Activated CD4-positive, alpha-beta T cell treated with anti-CD3 and anti-CD28 coated beads for 36 hours (primary cell): ENCODE data around the gene PTPRG. TPM values are rescaled to one million over a fixed set of nuclear protein-coding genes. Genes with fewer than 3 reads are reported as not detected.

ENCODE experiments used
- ATAC-seq: fragments of 200-7000 bp; cut with Tn5 transposase; one replicate; pipeline ENCODE4 v1.10.0; 2021; ENCODE audit warnings: mild to moderate bottlenecking, moderate library complexity
- CTCF ChIA-PET: fragments of 350-600 bp; sonication (Branson Sonifier 250); formaldehyde crosslinking; loops from one replicate; lab custom pipeline; 2021; ENCODE audit warnings: antibody characterized with exemption; lab: Charles Lee
- POLR2A ChIA-PET: fragments of 350-600 bp; sonication (Branson Sonifier 250); formaldehyde crosslinking; loops from one replicate; lab custom pipeline; 2021; ENCODE audit warnings: antibody characterized with exemption, inconsistent platforms; lab: Charles Lee
- DNase-seq: peaks from one replicate; pipeline ENCODE4 v3.0.0-alpha.2; 2020
- H3K27ac Mint-ChIP-seq: one replicate; pipeline ENCODE4 v1.8.0; 2021; ENCODE audit warnings: mixed read lengths
- H3K27me3 Mint-ChIP-seq: one replicate; pipeline ENCODE4 v1.8.0; 2021; ENCODE audit warnings: mixed read lengths
- H3K36me3 Mint-ChIP-seq: one replicate; pipeline ENCODE4 v1.8.0; 2021; ENCODE audit warnings: low read depth, mixed read lengths
- H3K4me1 Mint-ChIP-seq: one replicate; pipeline ENCODE4 v1.8.0; 2021; ENCODE audit warnings: mixed read lengths
- H3K4me3 Mint-ChIP-seq: one replicate; pipeline ENCODE4 v1.8.0; 2021; ENCODE audit warnings: mild to moderate bottlenecking, moderate library complexity, mixed read lengths
- H3K9me3 Mint-ChIP-seq: one replicate; pipeline ENCODE4 v1.8.0; 2021; ENCODE audit warnings: low read depth, mixed read lengths
- intact Hi-C, 2 experiments: fragments of 100-400 bp; cut with DNase I in 1 of 2; cut with micrococcal nuclease in 1 of 2; formaldehyde crosslinking; loops; one replicate each; pipeline versions ENCODE4 v1.14.2 to v1.15.1; 2022 to 2024; cut with DNase I, micrococcal nuclease
- total RNA-seq, 2 experiments: library from RNA; stranded (reverse); gene quantifications; one replicate each; pipeline ENCODE4 v1.2.3, GENCODE V29; 2021

The PTPRG gene
- total RNA-seq, 2 experiments from 2014 or later = 0.32 to 0.33 TPM

DNA sequence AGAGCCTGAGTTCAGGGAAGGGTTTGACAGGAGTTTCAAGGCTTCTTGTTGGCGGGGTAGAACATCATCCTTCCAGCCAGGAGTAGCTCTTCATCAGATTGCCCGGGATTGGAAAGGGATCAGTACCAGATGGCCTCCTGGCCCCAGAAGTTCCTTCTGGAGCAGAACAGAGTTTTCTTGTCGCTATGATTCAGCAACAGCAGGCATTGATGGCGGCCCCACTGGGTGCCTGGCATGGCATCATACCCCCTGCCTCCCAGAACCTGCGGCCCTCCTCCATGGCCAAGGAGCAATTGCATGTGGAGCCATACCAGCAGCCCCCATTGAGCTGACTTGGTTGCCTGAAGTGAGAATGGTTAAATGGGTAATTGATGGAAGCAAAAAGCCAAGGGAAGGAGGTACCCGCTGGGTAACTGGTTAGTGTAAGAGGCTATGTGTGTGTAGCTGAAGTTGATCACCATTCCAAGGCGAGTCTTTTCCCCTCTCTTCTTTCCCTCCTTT, 305.6 kb downstream of the PTPRG start:
- H3K4me1 Mint-ChIP-seq = no peaks in the 10 kb centered on the region
- no peaks in the 10 kb centered on the region for H3K9me3 Mint-ChIP-seq
- peaks cover 5% of the 10 kb centered on the region for H3K27me3 Mint-ChIP-seq
- DNase-seq = no peak
- no peak overlapping the region for H3K4me3 Mint-ChIP-seq
- intact Hi-C loops = no loop called here
- H3K36me3 Mint-ChIP-seq = no peaks in the 10 kb centered on the region
- ChIA-PET CTCF (no interaction called here), POLR2A (no interaction called here)
- no peak for ATAC-seq
- H3K27ac Mint-ChIP-seq = no peak overlapping the region

DNA sequence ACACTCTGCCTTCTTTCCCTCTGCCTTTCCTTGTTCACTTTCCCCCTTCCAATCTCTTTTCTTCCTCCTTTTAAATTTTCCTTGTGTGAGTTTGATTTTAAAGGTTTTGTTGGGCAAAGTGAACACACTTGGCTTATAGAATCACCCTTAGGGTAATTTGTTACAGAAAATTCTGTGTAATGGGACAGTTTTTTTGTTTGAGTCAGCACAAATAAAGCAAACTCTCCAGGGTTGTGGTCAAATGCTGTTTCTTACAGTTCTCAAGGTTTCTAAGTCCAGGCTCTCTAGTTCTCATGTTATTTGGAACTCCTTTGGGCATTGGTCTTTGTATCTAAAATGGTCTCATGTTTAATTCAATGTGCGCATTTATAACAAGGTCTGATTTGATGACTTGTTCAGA, 307.1 kb downstream of the PTPRG start:
- Mint-ChIP-seq H3K27me3 (peaks cover 5% of the 10 kb centered on the region), H3K4me1 (no peaks in the 10 kb centered on the region), H3K4me3 (no peak overlapping the region), H3K36me3 (no peaks in the 10 kb centered on the region), H3K27ac (no peak overlapping the region), H3K9me3 (no peaks in the 10 kb centered on the region)
- POLR2A ChIA-PET = no interaction called here
- ATAC-seq (no peak), DNase-seq (no peak)
- intact Hi-C loops = no loop called here
- CTCF ChIA-PET = no interaction called here

DNA sequence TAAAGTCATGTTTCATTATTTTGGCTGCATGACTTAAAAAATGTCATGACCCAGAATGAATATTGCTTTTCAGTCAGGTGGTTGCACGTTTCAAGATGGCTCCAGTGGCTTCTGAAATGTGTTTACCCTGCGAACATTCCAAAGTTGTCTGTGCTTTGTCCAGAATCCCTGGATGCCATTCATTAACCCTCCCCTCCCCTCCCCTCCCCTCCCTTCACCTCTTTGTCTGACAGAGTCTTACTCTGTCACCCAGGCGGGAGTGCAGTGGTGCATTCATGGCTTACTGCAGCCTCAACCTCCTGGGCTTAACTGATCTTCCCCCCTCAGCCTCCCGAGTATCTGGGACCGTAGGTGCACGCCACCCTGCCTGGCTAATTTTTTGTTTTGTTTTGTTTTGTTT, 308.0 kb downstream of the PTPRG start:
- no peaks in the 10 kb centered on the region for H3K36me3 Mint-ChIP-seq

DNA sequence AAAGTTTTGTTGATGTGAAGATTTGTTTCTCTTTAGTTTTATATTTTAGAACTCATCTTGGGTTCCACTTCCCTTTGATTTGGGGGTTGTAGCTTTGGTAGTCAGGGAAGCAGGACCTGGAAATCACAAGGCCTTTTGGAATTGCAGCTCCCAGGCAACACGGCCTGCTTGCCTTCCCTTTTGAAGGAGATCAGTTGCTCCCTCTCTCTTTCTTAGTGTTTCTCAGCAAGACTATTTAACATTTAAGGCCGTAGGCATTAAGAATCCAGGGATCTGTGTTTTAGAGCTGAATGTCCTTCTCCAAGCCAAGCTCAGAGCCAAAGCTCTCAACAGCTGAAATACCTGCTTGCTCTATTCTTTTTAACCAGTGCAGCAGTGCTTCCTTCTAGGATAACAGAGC, 310.3 kb downstream of the PTPRG start:
- no peaks in the 10 kb centered on the region for H3K9me3 Mint-ChIP-seq
- H3K4me3 Mint-ChIP-seq = no peak overlapping the region
- peaks cover 7% of the 10 kb centered on the region for H3K27me3 Mint-ChIP-seq
- no peaks in the 10 kb centered on the region for H3K4me1 Mint-ChIP-seq
- H3K36me3 Mint-ChIP-seq = no peaks in the 10 kb centered on the region
- H3K27ac Mint-ChIP-seq = no peak overlapping the region
- CTCF ChIA-PET = no interaction called here
- DNase-seq = no peak
- POLR2A ChIA-PET = no interaction called here
- intact Hi-C loops = no loop called here
- ATAC-seq = no peak

More for the DNA sequence above, 308.0 kb downstream of the PTPRG start:
- no peak overlapping the region for H3K27ac Mint-ChIP-seq
- peaks cover 7% of the 10 kb centered on the region for H3K27me3 Mint-ChIP-seq
- intact Hi-C loops = no loop called here
- no peaks in the 10 kb centered on the region for H3K9me3 Mint-ChIP-seq
- ChIA-PET CTCF (no interaction called here), POLR2A (no interaction called here)
- ATAC-seq = no peak
- no peak overlapping the region for H3K4me3 Mint-ChIP-seq
- no peak for DNase-seq
- no peaks in the 10 kb centered on the region for H3K4me1 Mint-ChIP-seq

GRCh38 chr3:61872077-61872706, 310.8 kb downstream of the PTPRG start:
- no peak for DNase-seq
- Mint-ChIP-seq H3K4me1 (no peaks in the 10 kb centered on the region), H3K9me3 (no peaks in the 10 kb centered on the region), H3K4me3 (no peak overlapping the region), H3K36me3 (no peaks in the 10 kb centered on the region), H3K27ac (no peak overlapping the region), H3K27me3 (peaks cover 7% of the 10 kb centered on the region)
- intact Hi-C loops = no loop called here
- POLR2A ChIA-PET = no interaction called here
- no peak for ATAC-seq
- CTCF ChIA-PET = no interaction called here

DNA sequence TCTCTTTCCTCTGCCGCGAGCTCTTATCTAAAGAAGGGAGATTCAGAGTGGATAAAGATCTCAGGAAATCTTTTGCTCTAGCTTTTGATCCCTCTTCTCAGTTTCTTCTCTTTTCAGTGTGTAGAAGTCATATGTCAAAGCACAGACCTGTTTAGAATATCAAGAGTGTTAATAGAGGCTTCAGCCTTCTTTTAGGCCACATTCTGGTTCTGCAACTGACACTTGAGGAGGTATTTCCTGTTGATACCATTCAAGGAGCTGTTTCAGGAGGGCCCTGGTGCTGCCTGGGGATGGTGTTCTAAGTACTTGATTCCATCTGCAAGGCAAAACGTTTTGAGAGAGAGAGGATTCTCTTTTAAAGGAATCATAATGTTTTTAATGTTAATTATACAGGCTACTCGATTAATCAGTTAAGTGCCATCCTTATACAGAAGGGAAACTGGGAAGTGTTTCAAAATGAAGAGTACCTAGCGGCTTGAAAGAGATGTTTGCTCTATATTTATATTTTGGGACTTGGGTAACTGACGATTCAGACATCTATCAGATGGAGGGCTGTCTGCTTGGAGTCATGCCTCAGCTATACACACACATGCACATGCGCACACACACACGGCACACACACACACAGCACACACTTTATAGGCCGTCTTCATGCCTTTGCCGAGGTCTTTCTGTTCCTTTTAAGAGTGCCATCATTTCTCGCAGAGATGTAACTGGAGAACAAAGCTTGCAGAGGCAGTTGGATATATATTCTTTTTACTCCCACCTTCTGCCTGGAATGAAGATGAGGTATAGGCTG, 313.9 kb downstream of the PTPRG start:
- Mint-ChIP-seq H3K36me3 (no peaks in the 10 kb centered on the region), H3K27ac (no peak overlapping the region), H3K9me3 (no peaks in the 10 kb centered on the region), H3K27me3 (peaks cover 13% of the 10 kb centered on the region), H3K4me1 (no peaks in the 10 kb centered on the region), H3K4me3 (no peak overlapping the region)
- ChIA-PET CTCF (no interaction called here), POLR2A (no interaction called here)
- ATAC-seq (no peak), DNase-seq (no peak)
- intact Hi-C loops = no loop called here

GRCh38 chr3:61875976-61876671, 314.8 kb downstream of the PTPRG start:
- POLR2A ChIA-PET = no interaction called here
- Mint-ChIP-seq H3K4me1 (no peaks in the 10 kb centered on the region), H3K9me3 (no peaks in the 10 kb centered on the region), H3K36me3 (no peaks in the 10 kb centered on the region), H3K27me3 (peaks cover 11% of the 10 kb centered on the region), H3K27ac (no peak overlapping the region), H3K4me3 (no peak overlapping the region)
- intact Hi-C loops = no loop called here
- no peak for DNase-seq
- CTCF ChIA-PET = no interaction called here
- ATAC-seq = no peak

DNA sequence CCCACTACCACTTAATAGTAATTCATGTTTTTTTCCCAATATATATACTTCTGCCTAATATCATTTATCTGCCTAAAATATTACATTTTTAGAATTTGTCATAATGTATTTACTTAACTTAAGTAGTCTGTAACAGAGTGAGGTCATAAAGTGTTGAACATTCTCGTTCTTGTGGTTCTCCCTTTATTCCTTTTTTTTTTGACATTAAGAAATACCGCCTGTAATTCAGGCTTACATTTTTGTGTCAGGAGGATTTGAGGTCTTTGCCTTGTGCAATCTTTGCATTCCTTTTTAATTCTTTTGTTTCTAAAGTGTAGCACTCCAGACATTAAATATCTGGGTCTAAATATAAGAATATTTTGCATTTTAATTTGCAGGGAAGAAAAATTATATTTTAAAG, 315.4 kb downstream of the PTPRG start:
- H3K27ac Mint-ChIP-seq = no peak overlapping the region
- CTCF ChIA-PET = no interaction called here
- H3K4me1 Mint-ChIP-seq = no peaks in the 10 kb centered on the region
- no peak overlapping the region for H3K4me3 Mint-ChIP-seq
- DNase-seq = no peak
- POLR2A ChIA-PET = no interaction called here
- H3K27me3 Mint-ChIP-seq = peaks cover 8% of the 10 kb centered on the region
- intact Hi-C loops = no loop called here
- no peaks in the 10 kb centered on the region for H3K9me3 Mint-ChIP-seq
- ATAC-seq = no peak
- no peaks in the 10 kb centered on the region for H3K36me3 Mint-ChIP-seq

GRCh38 chr3:61877359-61878138, 316.2 kb downstream of the PTPRG start:
- Mint-ChIP-seq H3K9me3 (no peaks in the 10 kb centered on the region), H3K27ac (no peak overlapping the region), H3K4me3 (no peak overlapping the region), H3K4me1 (no peaks in the 10 kb centered on the region), H3K36me3 (no peaks in the 10 kb centered on the region), H3K27me3 (peaks cover 8% of the 10 kb centered on the region)
- ATAC-seq = no peak
- intact Hi-C loops = no loop called here
- CTCF ChIA-PET = no interaction called here
- DNase-seq = no peak
- POLR2A ChIA-PET = no interaction called here

- intact Hi-C loops = no loop called here
- H3K27ac Mint-ChIP-seq = no peak overlapping the region
- no peak overlapping the region for H3K4me3 Mint-ChIP-seq
- DNase-seq = no peak
- POLR2A ChIA-PET = no interaction called here
- H3K4me1 Mint-ChIP-seq = no peaks in the 10 kb centered on the region
- H3K36me3 Mint-ChIP-seq = no peaks in the 10 kb centered on the region
- H3K9me3 Mint-ChIP-seq = no peaks in the 10 kb centered on the region
- H3K27me3 Mint-ChIP-seq = peaks cover 7% of the 10 kb centered on the region
- no peak for ATAC-seq
- CTCF ChIA-PET = no interaction called here
These were observed 320.9 kb downstream of the PTPRG start for GRCh38 chr3:61882253-61882652.

DNA sequence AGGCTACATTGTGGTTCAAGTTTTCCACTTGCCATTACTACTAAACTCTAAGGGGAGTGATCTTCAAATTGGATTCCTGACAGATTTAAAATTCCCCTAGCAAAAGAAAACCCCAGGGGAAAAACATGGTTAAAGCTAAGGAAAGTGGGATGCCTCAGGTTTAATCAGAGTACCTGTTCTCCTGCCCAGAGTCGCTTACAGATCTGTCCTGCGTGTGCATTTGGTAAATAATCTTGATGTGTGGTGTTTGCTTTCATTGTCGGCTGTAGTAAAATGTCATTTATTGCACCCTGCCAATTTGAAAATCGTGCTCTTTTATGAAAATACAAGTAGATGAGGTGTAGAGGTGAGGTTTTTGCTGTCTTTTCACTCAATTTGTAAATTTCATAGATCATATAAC, 323.4 kb downstream of the PTPRG start:
- Mint-ChIP-seq H3K36me3 (no peaks in the 10 kb centered on the region), H3K4me3 (no peak overlapping the region), H3K27ac (no peak overlapping the region), H3K9me3 (no peaks in the 10 kb centered on the region), H3K27me3 (peaks cover 2% of the 10 kb centered on the region), H3K4me1 (no peaks in the 10 kb centered on the region)
- CTCF ChIA-PET = no interaction called here
- POLR2A ChIA-PET = no interaction called here
- DNase-seq (no peak), ATAC-seq (no peak)
- intact Hi-C loops = no loop called here
